ENCODE data around the gene SIGLEC10.

SIGLEC10 gene

GRCh38 chr19:51377422-51377821 is 40.0 kb downstream of the SIGLEC10 start:
- H3K4me3 Mint-ChIP-seq, result no peak overlapping the region
- no peaks in the 10 kb centered on the region for H3K27me3 Mint-ChIP-seq
- DNase-seq (ENCODE audit: low spot score in 2 of 2) (no peak), ATAC-seq (replicated peaks; ENCODE audit: extremely low read depth, poor library complexity, severe bottlenecking) (no peak)
- peaks cover 64% of the 10 kb centered on the region for H3K4me1 Mint-ChIP-seq
- no peaks in the 10 kb centered on the region for H3K9me3 Mint-ChIP-seq
- H3K27ac Mint-ChIP-seq (ENCODE audit: low read depth), result no peak overlapping the region
- H3K36me3 Mint-ChIP-seq (ENCODE audit: insufficient read depth), result peaks cover 13% of the 10 kb centered on the region

GRCh38 chr19:51375504-51376221 is 41.8 kb downstream of the SIGLEC10 start:
- no peaks in the 10 kb centered on the region for H3K27me3 Mint-ChIP-seq
- peak overlapping the region; percentile 88 for H3K4me3 Mint-ChIP-seq
- peaks cover 69% of the 10 kb centered on the region for H3K4me1 Mint-ChIP-seq
- H3K9me3 Mint-ChIP-seq, result no peaks in the 10 kb centered on the region
- ATAC-seq (replicated peaks; ENCODE audit: extremely low read depth, poor library complexity, severe bottlenecking), result no peak
- DNase-seq (ENCODE audit: low spot score in 2 of 2), result no peak
- H3K36me3 Mint-ChIP-seq (ENCODE audit: insufficient read depth), result peaks cover 20% of the 10 kb centered on the region
- peak overlapping the region; percentile 89 for H3K27ac Mint-ChIP-seq (ENCODE audit: low read depth)

- H3K9me3 Mint-ChIP-seq, result no peaks in the 10 kb centered on the region
- peak; percentile 55 to 85 for DNase-seq (ENCODE audit: low spot score in 2 of 2)
- no peaks in the 10 kb centered on the region for H3K27me3 Mint-ChIP-seq
- peak within 1 kb of the TSS; percentile 88 for H3K4me3 Mint-ChIP-seq
- peaks cover 27% of the 10 kb centered on the region for H3K36me3 Mint-ChIP-seq (ENCODE audit: insufficient read depth)
- peaks cover 68% of the 10 kb centered on the region for H3K4me1 Mint-ChIP-seq
- ATAC-seq (replicated peaks; ENCODE audit: extremely low read depth, poor library complexity, severe bottlenecking), result peak; percentile 76
- peak within 1 kb of the TSS; percentile 89 for H3K27ac Mint-ChIP-seq (ENCODE audit: low read depth)
Measured at GRCh38 chr19:51372649-51373504, 44.6 kb downstream of the SIGLEC10 start, which contains the start of gene NKG7. Gene NKG7, minus strand, starts transcription at chr19:51372654. Its CDS starts 119 bp downstream, at chr19:51372535.

- peak overlapping the region; percentile 88 for H3K4me3 Mint-ChIP-seq
- no peak for DNase-seq (ENCODE audit: low spot score in 2 of 2)
- ATAC-seq (replicated peaks; ENCODE audit: extremely low read depth, poor library complexity, severe bottlenecking), result no peak
- H3K36me3 Mint-ChIP-seq (ENCODE audit: insufficient read depth), result peaks cover 33% of the 10 kb centered on the region
- H3K4me1 Mint-ChIP-seq, result peaks cover 69% of the 10 kb centered on the region
- H3K9me3 Mint-ChIP-seq, result no peaks in the 10 kb centered on the region
- H3K27ac Mint-ChIP-seq (ENCODE audit: low read depth), result peak overlapping the region; percentile 89
- H3K27me3 Mint-ChIP-seq, result no peaks in the 10 kb centered on the region
Measured at GRCh38 chr19:51372021-51372648, 45.3 kb downstream of the SIGLEC10 start.

- peaks cover 71% of the 10 kb centered on the region for H3K4me1 Mint-ChIP-seq
- H3K36me3 Mint-ChIP-seq (ENCODE audit: insufficient read depth), result peaks cover 41% of the 10 kb centered on the region
- ATAC-seq (replicated peaks; ENCODE audit: extremely low read depth, poor library complexity, severe bottlenecking), result no peak
- peak overlapping the region; percentile 89 for H3K27ac Mint-ChIP-seq (ENCODE audit: low read depth)
- no peaks in the 10 kb centered on the region for H3K9me3 Mint-ChIP-seq
- DNase-seq (ENCODE audit: low spot score in 2 of 2), result no peak
- H3K27me3 Mint-ChIP-seq, result no peaks in the 10 kb centered on the region
- peak overlapping the region; percentile 88 for H3K4me3 Mint-ChIP-seq
Measured at GRCh38 chr19:51371186-51371690, 46.2 kb downstream of the SIGLEC10 start.

- DNase-seq (ENCODE audit: low spot score in 2 of 2), result no peak
- ATAC-seq (replicated peaks; ENCODE audit: extremely low read depth, poor library complexity, severe bottlenecking), result no peak
- Mint-ChIP-seq H3K4me3 (peak overlapping the region; percentile 88), H3K27me3 (no peaks in the 10 kb centered on the region), H3K4me1 (peaks cover 72% of the 10 kb centered on the region), H3K27ac (ENCODE audit: low read depth) (peak overlapping the region; percentile 89), H3K9me3 (no peaks in the 10 kb centered on the region), H3K36me3 (ENCODE audit: insufficient read depth) (peaks cover 43% of the 10 kb centered on the region)
Measured at GRCh38 chr19:51370230-51370629, 47.2 kb downstream of the SIGLEC10 start.

DNA sequence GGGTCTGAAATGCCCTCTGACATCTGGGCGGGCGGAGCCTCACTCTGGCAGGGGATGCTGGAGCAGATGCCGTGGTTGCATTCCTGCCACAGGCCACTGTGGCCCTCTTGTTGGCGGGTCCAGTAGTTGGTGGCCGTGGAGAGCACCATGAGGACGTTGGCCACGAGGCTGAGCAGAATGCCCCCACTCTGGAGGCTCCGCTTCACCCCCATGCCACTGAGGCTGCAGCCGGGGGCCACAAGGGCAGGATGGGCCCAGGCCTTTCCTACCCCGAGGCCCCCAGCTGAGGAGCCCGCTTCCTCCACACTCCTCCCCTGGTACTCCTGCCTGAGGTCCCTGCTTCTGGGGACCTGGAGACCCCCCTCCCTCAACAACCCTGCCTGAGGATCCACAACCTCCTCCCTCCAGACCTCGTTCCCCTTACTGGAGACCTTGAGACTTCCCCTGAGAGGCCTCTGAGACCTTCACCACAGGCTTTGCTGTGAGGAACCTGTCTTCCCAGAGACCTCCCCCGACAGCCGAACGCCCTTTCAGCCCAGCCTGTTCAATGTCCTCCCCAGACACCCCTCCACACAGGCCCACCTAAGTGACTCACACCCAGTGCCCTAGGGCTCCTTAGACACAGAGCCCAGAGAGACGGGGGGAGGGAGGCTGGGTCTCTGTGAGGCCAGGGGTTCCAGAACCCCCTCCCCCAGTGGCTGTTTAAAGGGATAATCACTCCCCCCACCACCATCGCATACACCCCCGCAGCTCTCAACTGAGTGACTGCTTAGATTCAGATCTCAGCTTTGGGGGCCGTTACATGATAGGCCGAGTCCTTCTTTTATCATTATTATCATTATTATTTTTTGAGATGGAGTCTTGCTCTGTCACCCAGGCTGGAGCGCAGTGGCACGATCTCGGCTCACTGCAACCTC is 48.8 kb downstream of the SIGLEC10 start, which contains the start of gene CLDND2:
Gene CLDND2 (minus strand): TSS at position 638 of the 917 bp plus-strand sequence. CDS start 426 bp downstream, at position 212.
- no peaks in the 10 kb centered on the region for H3K27me3 Mint-ChIP-seq
- peak within 1 kb of the TSS; percentile 94 for H3K27ac Mint-ChIP-seq (ENCODE audit: low read depth)
- peak; percentile 26 to 31 for DNase-seq (ENCODE audit: low spot score in 2 of 2)
- no peaks in the 10 kb centered on the region for H3K9me3 Mint-ChIP-seq
- peak within 1 kb of the TSS; percentile 88 for H3K4me3 Mint-ChIP-seq
- no peak for ATAC-seq (replicated peaks; ENCODE audit: extremely low read depth, poor library complexity, severe bottlenecking)
- peaks cover 42% of the 10 kb centered on the region for H3K36me3 Mint-ChIP-seq (ENCODE audit: insufficient read depth)
- peaks cover 69% of the 10 kb centered on the region for H3K4me1 Mint-ChIP-seq

GRCh38 chr19:51367565-51368365 is 49.7 kb downstream of the SIGLEC10 start:
- ATAC-seq (replicated peaks; ENCODE audit: extremely low read depth, poor library complexity, severe bottlenecking), result peak; percentile 63
- peak overlapping the region; percentile 94 for H3K27ac Mint-ChIP-seq (ENCODE audit: low read depth)
- H3K4me3 Mint-ChIP-seq, result peak overlapping the region; percentile 88
- H3K36me3 Mint-ChIP-seq (ENCODE audit: insufficient read depth), result peaks cover 40% of the 10 kb centered on the region
- H3K27me3 Mint-ChIP-seq, result no peaks in the 10 kb centered on the region
- no peaks in the 10 kb centered on the region for H3K9me3 Mint-ChIP-seq
- peak; percentile 91 to 94 for DNase-seq (ENCODE audit: low spot score in 2 of 2)
- H3K4me1 Mint-ChIP-seq, result peaks cover 68% of the 10 kb centered on the region

DNA sequence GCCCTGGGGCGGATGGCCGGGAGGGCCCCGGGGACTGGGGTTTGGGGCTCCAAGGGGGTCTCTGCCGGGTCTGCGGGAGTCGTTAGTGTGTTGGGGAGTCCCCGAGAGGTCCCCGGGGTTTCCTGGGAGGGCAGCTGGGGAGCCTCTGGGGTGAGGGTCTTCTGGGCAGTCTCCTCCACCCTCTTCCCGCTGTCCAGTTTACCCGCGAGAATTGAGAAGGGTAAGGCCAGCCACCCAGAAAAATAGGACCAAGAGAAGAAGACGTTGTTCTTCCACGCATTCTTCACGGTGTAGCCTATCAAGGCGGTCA is 50.2 kb downstream of the SIGLEC10 start:
- Mint-ChIP-seq H3K9me3 (no peaks in the 10 kb centered on the region), H3K4me3 (peak overlapping the region; percentile 88), H3K27me3 (no peaks in the 10 kb centered on the region), H3K36me3 (ENCODE audit: insufficient read depth) (peaks cover 34% of the 10 kb centered on the region), H3K4me1 (peaks cover 68% of the 10 kb centered on the region), H3K27ac (ENCODE audit: low read depth) (peak overlapping the region; percentile 94)
- DNase-seq (ENCODE audit: low spot score in 2 of 2) (peak in 1 of 2 donors; percentile 26), ATAC-seq (replicated peaks; ENCODE audit: extremely low read depth, poor library complexity, severe bottlenecking) (no peak)

- Mint-ChIP-seq H3K27ac (ENCODE audit: low read depth) (peak overlapping the region; percentile 94), H3K36me3 (ENCODE audit: insufficient read depth) (peaks cover 33% of the 10 kb centered on the region)
Measured at GRCh38 chr19:51366389-51367254, 50.8 kb downstream of the SIGLEC10 start.

More at GRCh38 chr19:51366389-51367254, 50.8 kb downstream of the SIGLEC10 start:
- DNase-seq (ENCODE audit: low spot score in 2 of 2) (peak; percentile 69 to 78), ATAC-seq (replicated peaks; ENCODE audit: extremely low read depth, poor library complexity, severe bottlenecking) (peak; percentile 42)
- no peaks in the 10 kb centered on the region for H3K27me3 Mint-ChIP-seq
- H3K4me3 Mint-ChIP-seq, result peak overlapping the region; percentile 88
- H3K9me3 Mint-ChIP-seq, result no peaks in the 10 kb centered on the region
- H3K4me1 Mint-ChIP-seq, result peaks cover 68% of the 10 kb centered on the region
